ENCODE results near the gene AFF3. TPM values are rescaled to one million over a fixed set of nuclear protein-coding genes. Genes with fewer than 3 reads are reported as not detected.

The AFF3 gene
- total and polyA plus RNA-seq, 10 of the 15 experiments (the other 5 are each of a cell fraction or from before 2014, with no cell fraction given) = 0.26 to 5.5 (median 3.0) TPM

DNA sequence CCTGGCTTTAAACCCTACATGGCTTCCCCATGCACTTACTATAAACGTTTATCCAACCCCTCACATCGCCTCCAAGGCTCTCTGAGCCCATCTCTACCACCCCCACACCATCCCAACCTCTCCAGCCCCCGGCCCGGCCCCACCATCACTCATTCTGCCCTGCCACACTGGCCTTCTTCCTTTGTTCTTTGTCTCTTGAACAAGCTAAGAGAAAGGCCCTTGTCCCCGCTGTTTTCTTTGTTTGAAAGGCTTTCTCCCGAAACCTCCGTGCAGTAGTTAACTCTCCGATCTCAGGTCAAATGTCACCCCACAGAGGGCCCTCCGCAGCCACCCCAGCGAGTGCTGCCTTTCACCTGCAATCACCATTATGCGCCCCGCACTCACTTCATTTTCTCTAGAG is 100.4 kb downstream of the AFF3 start (continued):
- TF ChIP-seq, protein P1, sequence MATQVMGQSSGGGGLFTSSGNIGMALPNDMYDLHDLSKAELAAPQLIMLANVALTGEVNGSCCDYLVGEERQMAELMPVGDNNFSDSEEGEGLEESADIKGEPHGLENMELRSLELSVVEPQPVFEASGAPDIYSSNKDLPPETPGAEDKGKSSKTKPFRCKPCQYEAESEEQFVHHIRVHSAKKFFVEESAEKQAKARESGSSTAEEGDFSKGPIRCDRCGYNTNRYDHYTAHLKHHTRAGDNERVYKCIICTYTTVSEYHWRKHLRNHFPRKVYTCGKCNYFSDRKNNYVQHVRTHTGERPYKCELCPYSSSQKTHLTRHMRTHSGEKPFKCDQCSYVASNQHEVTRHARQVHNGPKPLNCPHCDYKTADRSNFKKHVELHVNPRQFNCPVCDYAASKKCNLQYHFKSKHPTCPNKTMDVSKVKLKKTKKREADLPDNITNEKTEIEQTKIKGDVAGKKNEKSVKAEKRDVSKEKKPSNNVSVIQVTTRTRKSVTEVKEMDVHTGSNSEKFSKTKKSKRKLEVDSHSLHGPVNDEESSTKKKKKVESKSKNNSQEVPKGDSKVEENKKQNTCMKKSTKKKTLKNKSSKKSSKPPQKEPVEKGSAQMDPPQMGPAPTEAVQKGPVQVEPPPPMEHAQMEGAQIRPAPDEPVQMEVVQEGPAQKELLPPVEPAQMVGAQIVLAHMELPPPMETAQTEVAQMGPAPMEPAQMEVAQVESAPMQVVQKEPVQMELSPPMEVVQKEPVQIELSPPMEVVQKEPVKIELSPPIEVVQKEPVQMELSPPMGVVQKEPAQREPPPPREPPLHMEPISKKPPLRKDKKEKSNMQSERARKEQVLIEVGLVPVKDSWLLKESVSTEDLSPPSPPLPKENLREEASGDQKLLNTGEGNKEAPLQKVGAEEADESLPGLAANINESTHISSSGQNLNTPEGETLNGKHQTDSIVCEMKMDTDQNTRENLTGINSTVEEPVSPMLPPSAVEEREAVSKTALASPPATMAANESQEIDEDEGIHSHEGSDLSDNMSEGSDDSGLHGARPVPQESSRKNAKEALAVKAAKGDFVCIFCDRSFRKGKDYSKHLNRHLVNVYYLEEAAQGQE (IDR thresholded peaks at IDR 0.05; ENCODE audit: low read depth, low read length) = no peak
- TF ChIP-seq GATAD2B (conservative IDR thresholded peaks at IDR 0.05; ENCODE audit: low read depth) (no peak), BHLHE40 (IDR thresholded peaks at IDR 0.05; ENCODE audit: borderline replicate concordance in 1 of 2, low read depth in 2 of 2, low read length in 1 of 2) (no peak), SIN3A (IDR thresholded peaks at IDR 0.05; ENCODE audit: low read depth, low read length) (no peak)

DNA sequence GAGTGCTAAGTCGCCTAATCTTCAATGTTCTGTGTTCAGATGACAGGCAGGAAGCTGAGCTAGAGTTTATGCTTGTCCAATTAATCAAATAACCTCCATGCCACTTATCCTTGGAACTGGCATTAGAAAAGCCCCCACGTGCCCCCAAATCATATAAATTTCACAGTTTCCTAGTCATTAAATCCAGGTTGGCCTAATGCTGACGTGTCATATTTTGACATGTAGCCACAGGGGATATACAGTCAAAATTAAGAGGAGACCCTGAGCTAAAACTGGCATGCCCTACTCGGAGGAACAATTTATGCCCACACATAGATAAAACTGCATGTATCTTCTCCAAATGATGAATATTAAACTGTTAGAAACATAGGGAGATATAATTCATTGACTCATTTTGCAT is 101.0 kb downstream of the AFF3 start:
- no peak overlapping the region for H3K9ac ChIP-seq (ENCODE audit: control insufficient read depth, insufficient read depth, low read length)
- no TSS peak for BruUV-seq (replicated peaks)
- no peak for FAIRE-seq
- no peak for DNase-seq (ENCODE audit: low read depth, low spot score)
- H3K9me3 ChIP-seq (replicated peaks; ENCODE audit: control insufficient read depth, insufficient read depth, low read length) = no peaks in the 10 kb centered on the region
- no peaks in the 10 kb centered on the region for H3K36me3 ChIP-seq (ENCODE audit: control insufficient read depth in 2 of 2, insufficient read depth in 2 of 2, low read length in 1 of 2)
- POLR2A ChIA-PET = no interaction called here
- no peak overlapping the region for H3K4me2 ChIP-seq (ENCODE audit: control insufficient read depth, insufficient read depth)
- in situ Hi-C loops (cut with MboI) = no loop called here
- no peak overlapping the region for H2AFZ ChIP-seq (ENCODE audit: control insufficient read depth, low read depth, low read length)
- intact Hi-C loops (cut with micrococcal nuclease; ENCODE audit: unreplicated experiment) = no loop called here
- SMC1A ChIA-PET (ENCODE audit: uncharacterized antibody, unreplicated experiment) = no interaction called here
- WGBS (ENCODE audit: insufficient coverage, insufficient replicate concordance, low lambda C conversion rate, missing lambda C conversion rate) = 3% methylated on average over 4 of the region's 4 CpGs
- RAD21 ChIA-PET (ENCODE audit: unreplicated experiment) = no interaction called here
- no peaks in the 10 kb centered on the region; a peak in 2 of 4 replicates for H3K27me3 ChIP-seq (replicated peaks in 1 of 2; ENCODE audit: control insufficient read depth in 2 of 2, insufficient read depth in 2 of 2, low read length in 1 of 2)
- no peak overlapping the region for H3K27ac ChIP-seq (ENCODE audit: control insufficient read depth, insufficient read depth)
- H3K4me1 ChIP-seq (ENCODE audit: control insufficient read depth, insufficient read depth, low read length) = peaks cover 3% of the 10 kb centered on the region; the same call in 1 of the 2 replicates
- ATAC-seq = no peak
- H3K4me3 ChIP-seq = no peak overlapping the region
- no peaks in the 10 kb centered on the region for H3K79me2 ChIP-seq (ENCODE audit: control insufficient read depth, insufficient read depth, low read length)
- CTCF ChIA-PET = no interaction called here
- H4K20me1 ChIP-seq (ENCODE audit: control insufficient read depth, insufficient read depth) = 0 out of 2 replicates have a peak, but pooled peaks cover 3% of the 10 kb centered on the region
- TF ChIP-seq ZNF207 (IDR thresholded peaks at IDR 0.05; ENCODE audit: borderline replicate concordance) (no peak), EED (IDR thresholded peaks at IDR 0.05; ENCODE audit: low read depth) (no peak), CHD1 (IDR thresholded peaks at IDR 0.05; ENCODE audit: low read depth, low read length) (no peak), ZNF622 (IDR thresholded peaks at IDR 0.05) (no peak), EZH2 (IDR thresholded peaks at IDR 0.05; ENCODE audit: borderline replicate concordance, control insufficient read depth, low read depth, low read length) (no peak), IKZF1 (conservative IDR thresholded peaks at IDR 0.05) (no peak), TCF12 (IDR thresholded peaks at IDR 0.05; ENCODE audit: low read depth, low read length) (no peak)
- TF ChIP-seq, protein P2, sequence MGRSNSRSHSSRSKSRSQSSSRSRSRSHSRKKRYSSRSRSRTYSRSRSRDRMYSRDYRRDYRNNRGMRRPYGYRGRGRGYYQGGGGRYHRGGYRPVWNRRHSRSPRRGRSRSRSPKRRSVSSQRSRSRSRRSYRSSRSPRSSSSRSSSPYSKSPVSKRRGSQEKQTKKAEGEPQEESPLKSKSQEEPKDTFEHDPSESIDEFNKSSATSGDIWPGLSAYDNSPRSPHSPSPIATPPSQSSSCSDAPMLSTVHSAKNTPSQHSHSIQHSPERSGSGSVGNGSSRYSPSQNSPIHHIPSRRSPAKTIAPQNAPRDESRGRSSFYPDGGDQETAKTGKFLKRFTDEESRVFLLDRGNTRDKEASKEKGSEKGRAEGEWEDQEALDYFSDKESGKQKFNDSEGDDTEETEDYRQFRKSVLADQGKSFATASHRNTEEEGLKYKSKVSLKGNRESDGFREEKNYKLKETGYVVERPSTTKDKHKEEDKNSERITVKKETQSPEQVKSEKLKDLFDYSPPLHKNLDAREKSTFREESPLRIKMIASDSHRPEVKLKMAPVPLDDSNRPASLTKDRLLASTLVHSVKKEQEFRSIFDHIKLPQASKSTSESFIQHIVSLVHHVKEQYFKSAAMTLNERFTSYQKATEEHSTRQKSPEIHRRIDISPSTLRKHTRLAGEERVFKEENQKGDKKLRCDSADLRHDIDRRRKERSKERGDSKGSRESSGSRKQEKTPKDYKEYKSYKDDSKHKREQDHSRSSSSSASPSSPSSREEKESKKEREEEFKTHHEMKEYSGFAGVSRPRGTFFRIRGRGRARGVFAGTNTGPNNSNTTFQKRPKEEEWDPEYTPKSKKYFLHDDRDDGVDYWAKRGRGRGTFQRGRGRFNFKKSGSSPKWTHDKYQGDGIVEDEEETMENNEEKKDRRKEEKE (IDR thresholded peaks at IDR 0.05) = no peak
- TF ChIP-seq, protein P3, sequence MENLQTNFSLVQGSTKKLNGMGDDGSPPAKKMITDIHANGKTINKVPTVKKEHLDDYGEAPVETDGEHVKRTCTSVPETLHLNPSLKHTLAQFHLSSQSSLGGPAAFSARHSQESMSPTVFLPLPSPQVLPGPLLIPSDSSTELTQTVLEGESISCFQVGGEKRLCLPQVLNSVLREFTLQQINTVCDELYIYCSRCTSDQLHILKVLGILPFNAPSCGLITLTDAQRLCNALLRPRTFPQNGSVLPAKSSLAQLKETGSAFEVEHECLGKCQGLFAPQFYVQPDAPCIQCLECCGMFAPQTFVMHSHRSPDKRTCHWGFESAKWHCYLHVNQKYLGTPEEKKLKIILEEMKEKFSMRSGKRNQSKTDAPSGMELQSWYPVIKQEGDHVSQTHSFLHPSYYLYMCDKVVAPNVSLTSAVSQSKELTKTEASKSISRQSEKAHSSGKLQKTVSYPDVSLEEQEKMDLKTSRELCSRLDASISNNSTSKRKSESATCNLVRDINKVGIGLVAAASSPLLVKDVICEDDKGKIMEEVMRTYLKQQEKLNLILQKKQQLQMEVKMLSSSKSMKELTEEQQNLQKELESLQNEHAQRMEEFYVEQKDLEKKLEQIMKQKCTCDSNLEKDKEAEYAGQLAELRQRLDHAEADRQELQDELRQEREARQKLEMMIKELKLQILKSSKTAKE (IDR thresholded peaks at IDR 0.05; ENCODE audit: low read depth, poor library complexity, severe bottlenecking) = no peak

All from GM12878 (cell line).